T-helper 2 cell treated with Interferon-gamma antibody and Interleukin-4, amounts not matched to agents 100 ng/mL and 5 ng/mL, for 36 hours (primary cell): Measurements from ENCODE around the gene LMX1B. TPM values are rescaled to one million over a fixed set of nuclear protein-coding genes. Genes with fewer than 3 reads are reported as not detected.
"Not testable (repeated sequence)": the region's sequence is repeated elsewhere in the genome, so short reads cannot be mapped to it uniquely, and the experiment has no call there.

ENCODE experiments used
- intact Hi-C: fragments of 100-400 bp; cut with micrococcal nuclease; formaldehyde crosslinking; loops from one replicate; pipeline ENCODE4 v1.15.1; 2023
- total RNA-seq: library from RNA; stranded (reverse); gene quantifications from 2 replicates; pipeline ENCODE4 v1.2.3, GENCODE V29; 2022

LMX1B gene
- total RNA-seq, 1 donor from 2014 or later = not detected

- intact Hi-C loops = no loop called here
These were observed 38.4 kb downstream of the LMX1B start for GRCh38 chr9:126652140-126652582.

- intact Hi-C loops = no loop called here
These were observed 40.4 kb downstream of the LMX1B start for GRCh38 chr9:126654124-126654523.

- intact Hi-C loops = not testable (repeated sequence)
These were observed 42.5 kb downstream of the LMX1B start for GRCh38 chr9:126656214-126656613.

GRCh38 chr9:126658201-126658825, 44.6 kb downstream of the LMX1B start:
- intact Hi-C loops = no loop called here

GRCh38 chr9:126658956-126659555, 45.3 kb downstream of the LMX1B start:
- intact Hi-C loops = no loop called here

- intact Hi-C loops = no loop called here
These were observed 47.4 kb downstream of the LMX1B start for GRCh38 chr9:126661122-126661520.

- intact Hi-C loops = no loop called here
These were observed 48.0 kb downstream of the LMX1B start for GRCh38 chr9:126661521-126662251.

- intact Hi-C loops = no loop called here
These were observed 49.9 kb downstream of the LMX1B start for GRCh38 chr9:126663661-126664072.

- intact Hi-C loops = no loop called here
These were observed 51.3 kb downstream of the LMX1B start for GRCh38 chr9:126664900-126665643.

- intact Hi-C loops = no loop called here
These were observed 51.9 kb downstream of the LMX1B start for GRCh38 chr9:126665644-126666035.

- intact Hi-C loops = no loop called here
These were observed 52.6 kb downstream of the LMX1B start for GRCh38 chr9:126666155-126666803.

- intact Hi-C loops = no loop called here
These were observed 53.7 kb downstream of the LMX1B start for GRCh38 chr9:126667190-126668055.

GRCh38 chr9:126668058-126668457, 54.3 kb downstream of the LMX1B start:
- intact Hi-C loops = no loop called here

GRCh38 chr9:126669108-126669507, 55.4 kb downstream of the LMX1B start:
- intact Hi-C loops = no loop called here

GRCh38 chr9:126670270-126670669, 56.5 kb downstream of the LMX1B start:
- intact Hi-C loops = loop anchor here (10.0 kb wide), 1 partner anchor 55 kb away; the partner anchor contains the start of gene LMX1B

GRCh38 chr9:126671381-126671831, 57.7 kb downstream of the LMX1B start:
- intact Hi-C loops = loop anchor here (10.0 kb wide), 1 partner anchor 57 kb away; the partner anchor contains the start of gene LMX1B

- intact Hi-C loops = loop anchor here (10.0 kb wide), 1 partner anchor 57 kb away; the partner anchor contains the start of gene LMX1B
These were observed 58.3 kb downstream of the LMX1B start for GRCh38 chr9:126671983-126672382.

GRCh38 chr9:126672634-126673284, 59.0 kb downstream of the LMX1B start:
- intact Hi-C loops = loop anchor here (10.0 kb wide), 1 partner anchor 58 kb away; the partner anchor contains the start of gene LMX1B

GRCh38 chr9:126673689-126674364, 60.1 kb downstream of the LMX1B start:
- intact Hi-C loops = loop anchor here (10.0 kb wide), 1 partner anchor 59 kb away; the partner anchor contains the start of gene LMX1B
